Liver (tissue), 9 donors: ENCODE measurements around the gene CDH7. TPM values are rescaled to one million over a fixed set of nuclear protein-coding genes. Genes with fewer than 3 reads are reported as not detected.

Experiments
- DNase-seq: peaks from one replicate; pipeline ENCODE4 v3.0.0-alpha.2; 2017; ENCODE audit warnings: low spot score
- H3K27ac ChIP-seq, 2 donors: one replicate each; pipeline ENCODE4 v1.7.0; 2013; ENCODE audit warnings: inconsistent platforms in 2 of 2, low read length in 2 of 2, control low read depth in 1 of 2, low read depth in 1 of 2, mild to moderate bottlenecking in 1 of 2
- H3K27me3 ChIP-seq, 4 donors: one replicate each; pipeline versions ENCODE4 v1.6.1 to v1.7.0; 2013; ENCODE audit warnings: low read length in 3 of 4, inconsistent platforms in 1 of 4, mild to moderate bottlenecking in 1 of 4, moderate library complexity in 1 of 4; ENCODE audit not compliant: control insufficient read depth in 4 of 4, insufficient read depth in 4 of 4
- H3K36me3 ChIP-seq, 4 donors: one replicate each; pipeline versions ENCODE4 v1.6.1 to v1.7.0; 2013; ENCODE audit warnings: low read length in 3 of 4, mild to moderate bottlenecking in 3 of 4, low read depth in 1 of 4, moderate library complexity in 1 of 4; ENCODE audit not compliant: control insufficient read depth in 4 of 4, insufficient read depth in 3 of 4
- H3K4me1 ChIP-seq, 4 donors: one replicate each; pipeline versions ENCODE4 v1.6.1 to v1.7.0; 2013; ENCODE audit warnings: low read length in 3 of 4, mild to moderate bottlenecking in 3 of 4, moderate library complexity in 1 of 4; ENCODE audit not compliant: control insufficient read depth in 4 of 4, insufficient read depth in 4 of 4
- H3K4me3 ChIP-seq, 3 donors: one replicate each; pipeline versions ENCODE4 v1.6.1 to v1.7.0; 2013; ENCODE audit warnings: low read length in 3 of 3, control low read depth in 1 of 3, low read depth in 1 of 3, mild to moderate bottlenecking in 1 of 3
- H3K9ac ChIP-seq, 2 donors: one replicate each; pipeline ENCODE4 v1.7.0; 2013; ENCODE audit warnings: low read length in 2 of 2, mild to moderate bottlenecking in 2 of 2, moderate library complexity in 2 of 2, control low read depth in 1 of 2, low read depth in 1 of 2
- H3K9me3 ChIP-seq, 4 donors: one replicate each; pipeline versions ENCODE4 v1.6.1 to v1.7.0; 2013; ENCODE audit warnings: low read length in 3 of 4; ENCODE audit not compliant: control insufficient read depth in 4 of 4
- ATF3 ChIP-seq: IDR thresholded peaks from 2 replicates; pipeline ENCODE4 v1.6.1; 2016; ENCODE audit warnings: antibody characterized with exemption
- CTCF ChIP-seq: fragments of 150-350 bp; IDR thresholded peaks from 2 replicates; pipeline ENCODE4 v1.5.1; 2017; ENCODE audit warnings: improper control_type of control experiment, low read depth, low read length; ENCODE audit not compliant: missing input control
- EGR1 ChIP-seq, 2 donors: IDR thresholded peaks; 2 replicates each; pipeline ENCODE4 v1.6.1; 2016 to 2018; ENCODE audit warnings: antibody characterized with exemption in 2 of 2, low read depth in 2 of 2
- FOXA1 ChIP-seq: IDR thresholded peaks from 2 replicates; pipeline ENCODE4 v1.6.1; 2016; ENCODE audit warnings: antibody characterized with exemption
- FOXA2 ChIP-seq: IDR thresholded peaks from 2 replicates; pipeline ENCODE4 v1.6.1; 2016; ENCODE audit warnings: antibody characterized with exemption
- GABPA ChIP-seq, 2 donors: IDR thresholded peaks in 1 of 2; conservative IDR thresholded peaks in 1 of 2; 2 replicates each; pipeline ENCODE4 v1.6.1; 2016; ENCODE audit warnings: antibody characterized with exemption in 2 of 2, mild to moderate bottlenecking in 1 of 2, moderate library complexity in 1 of 2
- HNF4A ChIP-seq, 2 donors: conservative IDR thresholded peaks; 2 replicates each; pipeline ENCODE4 v1.6.1; 2016; ENCODE audit warnings: antibody characterized with exemption in 2 of 2, mild to moderate bottlenecking in 2 of 2
- HNF4G ChIP-seq: IDR thresholded peaks from 2 replicates; pipeline ENCODE4 v1.6.1; 2016; ENCODE audit warnings: antibody characterized with exemption
- JUND ChIP-seq, 2 donors: IDR thresholded peaks; 2 replicates each; pipeline ENCODE4 v1.6.1; 2016; ENCODE audit warnings: antibody characterized with exemption in 2 of 2
- RAD21 ChIP-seq, 2 donors: IDR thresholded peaks; 2 replicates each; pipeline ENCODE4 v1.6.1; 2016; ENCODE audit warnings: antibody characterized with exemption in 2 of 2, mild to moderate bottlenecking in 2 of 2
- REST ChIP-seq: IDR thresholded peaks from 2 replicates; pipeline ENCODE4 v1.6.1; 2016; ENCODE audit warnings: antibody characterized with exemption, mild to moderate bottlenecking
- RXRA ChIP-seq, 2 donors: IDR thresholded peaks; 2 replicates each; pipeline ENCODE4 v1.6.1; 2017 to 2018; ENCODE audit warnings: antibody characterized with exemption in 2 of 2, mild to moderate bottlenecking in 1 of 2
- SP1 ChIP-seq: IDR thresholded peaks from 2 replicates; pipeline ENCODE4 v1.6.1; 2018; ENCODE audit warnings: antibody characterized with exemption, mild to moderate bottlenecking
- TAF1 ChIP-seq: conservative IDR thresholded peaks from 2 replicates; pipeline ENCODE4 v1.6.1; 2016; ENCODE audit warnings: antibody characterized with exemption, mild to moderate bottlenecking
- YY1 ChIP-seq: IDR thresholded peaks from 2 replicates; pipeline ENCODE4 v1.6.1; 2016; ENCODE audit warnings: antibody characterized with exemption, mild to moderate bottlenecking
- WGBS: extraction: QIAGEN DNeasy Blood & Tissue Kit; methylation state at CpG from one replicate; pipeline ENCODE4 v1.1.7; 2013; 5-methylcytosine and 5-hydroxymethylcytosine counted together
- polyA plus RNA-seq, 2 donors: library from polyadenylated mRNA; stranded (reverse) in 1 of 2; unstranded in 1 of 2; fragments of 200-250 nt in 1 of 2; fragments of >200 nt in 1 of 2; fragmentation: Nextera tagmentation in 1 of 2; extraction: Ambion mirVana in 1 of 2; gene quantifications; one replicate each; pipeline versions ENCODE4 v1.2.1 to v1.2.3, GENCODE V29; 2013 to 2015
- total RNA-seq, 2 donors: library from RNA; depleted of rRNA; stranded (reverse); fragments of >200 nt; gene quantifications; one replicate each; pipeline ENCODE4 v1.2.3, GENCODE V29; 2014
- TF ChIP-seq, protein P1 (sequence below): IDR thresholded peaks from 2 replicates; pipeline ENCODE4 v1.6.1; 2016; ENCODE audit warnings: antibody characterized with exemption
- TF ChIP-seq, protein P2 (sequence below): IDR thresholded peaks from 2 replicates; pipeline ENCODE4 v1.6.1; 2016; ENCODE audit warnings: antibody characterized with exemption
- donor health status: healthy.
- donor health status: healthy.
- donor health status: healthy.
- donor health status: healthy.
- donor health status: healthy.

The CDH7 gene
- total and polyA plus RNA-seq, 4 donors: under 0.01 TPM; not detected in 3

- no peaks in the 10 kb centered on the region for H3K27me3 ChIP-seq
- no peaks in the 10 kb centered on the region for H3K36me3 ChIP-seq
- H3K4me3 ChIP-seq: no peak overlapping the region
- H3K4me1 ChIP-seq: no peaks in the 10 kb centered on the region
- H3K27ac ChIP-seq: no peak overlapping the region
- H3K9me3 ChIP-seq: no peaks in the 10 kb centered on the region
- no peak overlapping the region for H3K9ac ChIP-seq
- TF ChIP-seq EGR1 (IDR thresholded peaks at IDR 0.05; ENCODE audit: low read depth in 2 of 2): no peak
- TF ChIP-seq ATF3: no peak
- TF ChIP-seq RXRA (IDR thresholded peaks at IDR 0.05): no peak
- TF ChIP-seq RAD21 (IDR thresholded peaks at IDR 0.05): no peak
- no peak for TF ChIP-seq FOXA2
- no peak for TF ChIP-seq JUND (IDR thresholded peaks at IDR 0.05)
- TF ChIP-seq HNF4G: no peak
- TF ChIP-seq, protein P1, sequence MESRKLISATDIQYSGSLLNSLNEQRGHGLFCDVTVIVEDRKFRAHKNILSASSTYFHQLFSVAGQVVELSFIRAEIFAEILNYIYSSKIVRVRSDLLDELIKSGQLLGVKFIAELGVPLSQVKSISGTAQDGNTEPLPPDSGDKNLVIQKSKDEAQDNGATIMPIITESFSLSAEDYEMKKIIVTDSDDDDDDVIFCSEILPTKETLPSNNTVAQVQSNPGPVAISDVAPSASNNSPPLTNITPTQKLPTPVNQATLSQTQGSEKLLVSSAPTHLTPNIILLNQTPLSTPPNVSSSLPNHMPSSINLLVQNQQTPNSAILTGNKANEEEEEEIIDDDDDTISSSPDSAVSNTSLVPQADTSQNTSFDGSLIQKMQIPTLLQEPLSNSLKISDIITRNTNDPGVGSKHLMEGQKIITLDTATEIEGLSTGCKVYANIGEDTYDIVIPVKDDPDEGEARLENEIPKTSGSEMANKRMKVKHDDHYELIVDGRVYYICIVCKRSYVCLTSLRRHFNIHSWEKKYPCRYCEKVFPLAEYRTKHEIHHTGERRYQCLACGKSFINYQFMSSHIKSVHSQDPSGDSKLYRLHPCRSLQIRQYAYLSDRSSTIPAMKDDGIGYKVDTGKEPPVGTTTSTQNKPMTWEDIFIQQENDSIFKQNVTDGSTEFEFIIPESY: no peak
- TF ChIP-seq FOXA1: no peak
- no peak for TF ChIP-seq SP1
- TF ChIP-seq YY1: no peak
- TF ChIP-seq, protein P2, sequence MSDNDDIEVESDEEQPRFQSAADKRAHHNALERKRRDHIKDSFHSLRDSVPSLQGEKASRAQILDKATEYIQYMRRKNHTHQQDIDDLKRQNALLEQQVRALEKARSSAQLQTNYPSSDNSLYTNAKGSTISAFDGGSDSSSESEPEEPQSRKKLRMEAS: no peak
- TF ChIP-seq TAF1: no peak
- TF ChIP-seq REST: no peak
- no peak for TF ChIP-seq HNF4A (conservative IDR thresholded peaks at IDR 0.05)
- no peak for TF ChIP-seq GABPA (IDR thresholded peaks at IDR 0.05 in 1 of 2, conservative IDR thresholded peaks at IDR 0.05 in 1 of 2)
- no peak for TF ChIP-seq CTCF
- DNase-seq: no peak
- 62% methylated on average over 1 of the region's 1 CpG for WGBS
Measured at GRCh38 chr18:65704046-65704445, 46.8 kb upstream of the CDH7 start.

- no peak for TF ChIP-seq RXRA (IDR thresholded peaks at IDR 0.05)
- TF ChIP-seq, protein P2: no peak
- no peak for TF ChIP-seq YY1
- no peak for TF ChIP-seq CTCF
- TF ChIP-seq EGR1 (IDR thresholded peaks at IDR 0.05; ENCODE audit: low read depth in 2 of 2): no peak
- H3K4me1 ChIP-seq: no peaks in the 10 kb centered on the region
- no peaks in the 10 kb centered on the region for H3K27me3 ChIP-seq
- H3K36me3 ChIP-seq: no peaks in the 10 kb centered on the region
- H3K9me3 ChIP-seq: no peaks in the 10 kb centered on the region
- H3K4me3 ChIP-seq: no peak overlapping the region
- DNase-seq: no peak
- no peak overlapping the region for H3K27ac ChIP-seq
- H3K9ac ChIP-seq: no peak overlapping the region
- WGBS: 79% methylated on average over 1 of the region's 1 CpG
Measured at GRCh38 chr18:65706646-65707045, 44.2 kb upstream of the CDH7 start.
